SK-N-MC (cell line): ENCODE results near the gene LNX2.
A peak's percentile ranks its signal among the peaks of the same experiment; 100 is the strongest.

Experiments used
- DNase-seq: peaks from one replicate; pipeline ENCODE4 v3.0.0-alpha.2; 2011; ENCODE audit warnings: low read depth, low spot score
- H3K27ac ChIP-seq: fragments of 200-600 bp; sonication (generic); 2 replicates; pipeline ENCODE4 v1.5.1; 2016; ENCODE audit warnings: mixed run types
- H3K36me3 ChIP-seq: fragments of 200-600 bp; sonication (generic); 2 replicates; pipeline ENCODE4 v1.6.1; 2017; ENCODE audit warnings: antibody characterized with exemption, low read length, mixed read lengths; ENCODE audit not compliant: insufficient read depth
- H3K4me3 ChIP-seq: fragments of 200-600 bp; sonication (generic); 2 replicates; pipeline ENCODE4 v1.5.1; 2016
- H3K9ac ChIP-seq: fragments of 200-600 bp; sonication (generic); 2 replicates; pipeline ENCODE4 v1.8.0; 2017; ENCODE audit warnings: mixed run types, mixed read lengths; ENCODE audit not compliant: insufficient read length
- H3K9me3 ChIP-seq: fragments of 200-600 bp; sonication (generic); 2 replicates; pipeline ENCODE4 v1.6.1; 2017; ENCODE audit warnings: low read depth, mild to moderate bottlenecking, antibody characterized with exemption, low read length, moderate library complexity, mixed read lengths
- EZH2 ChIP-seq: fragments of 200-600 bp; sonication (generic); IDR thresholded peaks from one replicate; pipeline ENCODE4 v1.6.1; 2017; ENCODE audit warnings: antibody characterized with exemption
- FOXP2 ChIP-seq: optimal IDR thresholded peaks from 2 replicates; pipeline ENCODE3; 2011; ENCODE audit warnings: mild to moderate bottlenecking, moderate library complexity; ENCODE audit not compliant: insufficient read depth; ENCODE audit errors: extremely low read length, control extremely low read depth
- POLR2AphosphoS5 ChIP-seq: IDR thresholded peaks from 2 replicates; pipeline ENCODE4 v1.6.1; 2012; ENCODE audit warnings: mild to moderate bottlenecking, low read depth, low read length, borderline replicate concordance

LNX2 gene

GRCh38 chr13:27620377-27621115, at the start of gene LNX2:
Gene LNX2 (minus strand): TSS chr13:27620529. CDS start chr13:27581703, 38,826 bp downstream.
- TF ChIP-seq FOXP2 (no peak), POLR2AphosphoS5 (peak; percentile 62; the same call in 1 of the 2 replicates)
- peaks cover 25% of the 10 kb centered on the region for H3K36me3 ChIP-seq
- peak within 1 kb of the TSS; percentile 95 for H3K4me3 ChIP-seq
- H3K9ac ChIP-seq = peak within 1 kb of the TSS; percentile 75
- no peak for DNase-seq
- H3K9me3 ChIP-seq = no peaks in the 10 kb centered on the region
- H3K27ac ChIP-seq = peak within 1 kb of the TSS; percentile 60; the same call in 1 of the 2 replicates

GRCh38 chr13:27667946-27668345, 47.6 kb upstream of the LNX2 start:
- TF ChIP-seq POLR2AphosphoS5 (no peak), FOXP2 (no peak), EZH2 (no peak)
- no peak overlapping the region for H3K9ac ChIP-seq
- H3K4me3 ChIP-seq = no peak overlapping the region
- H3K27ac ChIP-seq = no peak overlapping the region
- peaks cover 8% of the 10 kb centered on the region; the same call in 1 of the 2 replicates for H3K36me3 ChIP-seq
- H3K9me3 ChIP-seq = no peaks in the 10 kb centered on the region
- no peak for DNase-seq

GRCh38 chr13:27666951-27667350, 46.6 kb upstream of the LNX2 start:
- Histone ChIP-seq H3K27ac (no peak overlapping the region), H3K4me3 (no peak overlapping the region), H3K36me3 (peaks cover 8% of the 10 kb centered on the region; the same call in 1 of the 2 replicates), H3K9me3 (no peaks in the 10 kb centered on the region), H3K9ac (no peak overlapping the region)
- TF ChIP-seq EZH2 (no peak), POLR2AphosphoS5 (no peak), FOXP2 (no peak)
- no peak for DNase-seq

- no peak for DNase-seq
- H3K36me3 ChIP-seq = peaks cover 8% of the 10 kb centered on the region; the same call in 1 of the 2 replicates
- no peak for TF ChIP-seq POLR2AphosphoS5
- TF ChIP-seq EZH2 = no peak
- TF ChIP-seq FOXP2 = no peak
- H3K9ac ChIP-seq = no peak overlapping the region
- H3K9me3 ChIP-seq = no peaks in the 10 kb centered on the region
- no peak overlapping the region for H3K4me3 ChIP-seq
- no peak overlapping the region for H3K27ac ChIP-seq
These were observed 45.4 kb upstream of the LNX2 start for GRCh38 chr13:27665761-27666160.

GRCh38 chr13:27665333-27665732, 45.0 kb upstream of the LNX2 start:
- no peak overlapping the region for H3K9ac ChIP-seq
- H3K4me3 ChIP-seq = no peak overlapping the region
- no peak overlapping the region for H3K27ac ChIP-seq
- no peak for TF ChIP-seq POLR2AphosphoS5
- TF ChIP-seq EZH2 = no peak
- no peak for TF ChIP-seq FOXP2
- no peaks in the 10 kb centered on the region for H3K9me3 ChIP-seq
- H3K36me3 ChIP-seq = peaks cover 8% of the 10 kb centered on the region; the same call in 1 of the 2 replicates
- no peak for DNase-seq

GRCh38 chr13:27663947-27664346, 43.6 kb upstream of the LNX2 start:
- no peak for DNase-seq
- Histone ChIP-seq H3K9ac (no peak overlapping the region), H3K27ac (no peak overlapping the region), H3K36me3 (peaks cover 8% of the 10 kb centered on the region; the same call in 1 of the 2 replicates), H3K9me3 (no peaks in the 10 kb centered on the region), H3K4me3 (no peak overlapping the region)
- TF ChIP-seq EZH2 = no peak
- no peak for TF ChIP-seq POLR2AphosphoS5
- TF ChIP-seq FOXP2 = no peak

- peaks cover 8% of the 10 kb centered on the region; the same call in 1 of the 2 replicates for H3K36me3 ChIP-seq
- no peaks in the 10 kb centered on the region for H3K9me3 ChIP-seq
- H3K4me3 ChIP-seq = no peak overlapping the region
- H3K9ac ChIP-seq = no peak overlapping the region
- TF ChIP-seq POLR2AphosphoS5 (no peak), FOXP2 (no peak), EZH2 (no peak)
- no peak overlapping the region for H3K27ac ChIP-seq
- no peak for DNase-seq
These were observed 42.6 kb upstream of the LNX2 start for GRCh38 chr13:27662738-27663470.

GRCh38 chr13:27661017-27661416, 40.7 kb upstream of the LNX2 start:
- Histone ChIP-seq H3K9ac (no peak overlapping the region), H3K4me3 (no peak overlapping the region), H3K27ac (no peak overlapping the region), H3K36me3 (peaks cover 5% of the 10 kb centered on the region; the same call in 1 of the 2 replicates), H3K9me3 (no peaks in the 10 kb centered on the region)
- TF ChIP-seq FOXP2 (no peak), POLR2AphosphoS5 (no peak), EZH2 (no peak)
- no peak for DNase-seq
